DND-41 (cell line): ENCODE results near the gene GDF9.

ENCODE experiments used
- EZH2 ChIP-seq: IDR thresholded peaks from 3 replicates; pipeline ENCODE4 v1.6.1; 2012; ENCODE audit warnings: borderline replicate concordance, low read depth, mild to moderate bottlenecking, moderate library complexity, low read length, inconsistent platforms; ENCODE audit not compliant: severe bottlenecking
- TF ChIP-seq, protein P1 (sequence below): IDR thresholded peaks from 2 replicates; pipeline ENCODE4 v1.5.1; 2012; ENCODE audit warnings: borderline replicate concordance, low read length, moderate library complexity, mild to moderate bottlenecking; ENCODE audit not compliant: poor library complexity, severe bottlenecking; ENCODE audit errors: extremely low read depth

DNA sequence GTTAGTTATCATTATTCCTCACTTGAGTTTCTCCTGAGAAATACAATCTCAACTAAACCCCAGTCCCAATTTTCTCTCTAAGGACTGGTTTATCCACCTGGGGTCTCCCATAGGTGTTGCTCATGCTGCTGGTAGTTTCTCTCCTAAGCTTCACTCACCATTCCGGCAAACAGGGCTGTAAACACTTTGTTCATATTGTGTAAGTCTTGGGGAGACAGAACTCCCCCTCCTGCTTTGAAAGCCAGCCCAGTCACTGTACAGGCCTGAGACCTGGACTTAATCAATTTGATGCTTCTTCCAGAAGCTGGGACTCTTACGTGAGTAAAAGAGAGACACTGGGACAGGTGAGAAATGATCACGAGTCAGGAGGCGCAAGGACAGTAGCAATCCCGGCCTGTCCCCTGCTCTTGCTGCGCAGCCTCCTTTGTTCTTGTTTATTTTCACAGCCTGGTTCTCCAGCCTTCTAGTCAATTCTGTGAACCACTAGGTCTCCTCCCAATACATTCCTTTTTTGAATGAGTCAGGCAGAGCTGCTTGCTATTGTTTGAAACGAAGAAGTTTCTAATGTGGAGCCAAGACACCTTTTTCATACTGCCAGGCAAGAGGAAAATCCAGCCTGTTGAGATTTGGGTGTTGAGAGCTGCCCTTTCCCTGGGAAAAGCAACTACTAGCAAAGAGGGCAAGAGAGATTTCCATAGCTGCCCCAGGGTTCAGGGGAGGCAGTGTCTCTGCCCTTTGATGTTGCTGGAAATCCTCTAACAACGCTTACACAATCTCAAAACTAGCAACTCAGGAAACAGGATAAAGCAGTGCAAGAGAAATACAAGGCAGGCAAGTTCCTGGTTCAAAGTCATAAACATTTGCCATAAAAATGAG is 26.6 kb downstream of the GDF9 start:
- TF ChIP-seq, protein P1, sequence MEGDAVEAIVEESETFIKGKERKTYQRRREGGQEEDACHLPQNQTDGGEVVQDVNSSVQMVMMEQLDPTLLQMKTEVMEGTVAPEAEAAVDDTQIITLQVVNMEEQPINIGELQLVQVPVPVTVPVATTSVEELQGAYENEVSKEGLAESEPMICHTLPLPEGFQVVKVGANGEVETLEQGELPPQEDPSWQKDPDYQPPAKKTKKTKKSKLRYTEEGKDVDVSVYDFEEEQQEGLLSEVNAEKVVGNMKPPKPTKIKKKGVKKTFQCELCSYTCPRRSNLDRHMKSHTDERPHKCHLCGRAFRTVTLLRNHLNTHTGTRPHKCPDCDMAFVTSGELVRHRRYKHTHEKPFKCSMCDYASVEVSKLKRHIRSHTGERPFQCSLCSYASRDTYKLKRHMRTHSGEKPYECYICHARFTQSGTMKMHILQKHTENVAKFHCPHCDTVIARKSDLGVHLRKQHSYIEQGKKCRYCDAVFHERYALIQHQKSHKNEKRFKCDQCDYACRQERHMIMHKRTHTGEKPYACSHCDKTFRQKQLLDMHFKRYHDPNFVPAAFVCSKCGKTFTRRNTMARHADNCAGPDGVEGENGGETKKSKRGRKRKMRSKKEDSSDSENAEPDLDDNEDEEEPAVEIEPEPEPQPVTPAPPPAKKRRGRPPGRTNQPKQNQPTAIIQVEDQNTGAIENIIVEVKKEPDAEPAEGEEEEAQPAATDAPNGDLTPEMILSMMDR = no peak
- TF ChIP-seq EZH2 = no peak
